HG02943 (cell line): ENCODE results near the gene GJD2.

Source experiments
- ATAC-seq: cut with Tn5 transposase; IDR thresholded peaks from one replicate; pipeline ENCODE4 v1.9.1; 2021; ENCODE audit warnings: mild to moderate bottlenecking, low read depth, moderate library complexity; ENCODE audit not compliant: unreplicated experiment

The GJD2 gene

DNA sequence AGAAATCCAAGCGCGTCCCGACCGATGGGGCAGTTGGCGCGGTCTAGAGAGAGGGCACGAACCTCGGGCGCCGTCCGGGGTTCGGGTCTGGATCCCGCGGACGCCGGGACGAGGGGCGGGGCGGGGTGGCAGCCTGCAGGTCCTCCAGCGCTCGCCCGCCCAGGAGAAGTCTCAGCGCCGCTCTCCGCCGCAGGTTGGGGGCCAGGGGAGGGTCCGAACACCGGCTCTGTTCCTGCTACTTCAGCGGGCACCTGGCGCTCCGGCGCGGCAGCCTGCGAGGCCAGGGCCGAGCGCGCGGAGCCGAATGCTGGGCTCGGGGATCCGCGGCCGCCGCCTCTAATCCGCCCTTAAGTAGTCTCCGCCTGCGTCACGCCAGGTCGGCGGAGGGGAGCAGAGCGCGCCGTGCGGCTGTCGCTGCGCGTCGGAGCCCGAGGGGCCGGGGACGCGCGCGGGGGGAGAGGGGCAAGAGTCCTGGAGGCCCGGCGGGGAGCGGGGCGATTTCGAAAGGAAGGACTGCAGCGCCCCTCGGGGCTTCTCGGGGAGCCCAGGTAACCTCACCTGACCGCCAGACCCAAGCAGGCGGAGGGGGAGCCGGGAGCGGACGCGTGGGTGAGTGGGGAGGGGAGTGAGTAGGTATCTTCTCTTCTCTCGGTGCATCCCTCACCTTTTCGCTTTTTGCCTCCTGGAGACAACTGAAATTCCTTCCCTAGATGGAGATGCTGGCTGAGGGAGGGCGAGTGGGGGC lies at the start of gene GJD2:
GJD2 (minus strand) TSS at position 325 of the 745 bp plus-strand sequence. CDS start 510 bp downstream, outside the sequence.
- ATAC-seq: no peak

- no peak for ATAC-seq
Observed at GRCh38 chr15:34804113-34804512, 49.3 kb upstream of the GJD2 start.

GRCh38 chr15:34802803-34803750 lies 48.3 kb upstream of the GJD2 start:
- ATAC-seq: no peak

DNA sequence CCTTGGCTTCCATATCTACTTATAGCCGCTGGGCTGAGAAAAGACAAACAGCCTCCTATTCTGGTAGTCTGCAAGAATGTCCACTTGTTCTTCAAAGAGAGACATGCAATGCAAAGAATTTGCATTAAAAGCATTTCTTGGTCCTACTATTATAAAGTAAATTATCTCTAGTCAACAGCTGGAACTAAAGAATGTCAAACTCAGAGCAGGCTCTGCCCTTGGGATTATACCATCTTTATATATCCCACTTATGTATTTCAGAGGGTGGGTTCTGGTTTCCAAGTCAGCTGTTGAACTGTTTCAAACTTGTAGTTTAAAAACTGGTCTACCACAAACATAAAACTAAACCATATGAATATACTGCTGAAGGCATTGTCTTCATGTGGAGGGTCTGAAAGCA lies 47.6 kb upstream of the GJD2 start:
- no peak for ATAC-seq

GRCh38 chr15:34799149-34800101 lies 44.6 kb upstream of the GJD2 start:
- no peak for ATAC-seq

GRCh38 chr15:34796847-34797435 lies 42.1 kb upstream of the GJD2 start:
- no peak for ATAC-seq

DNA sequence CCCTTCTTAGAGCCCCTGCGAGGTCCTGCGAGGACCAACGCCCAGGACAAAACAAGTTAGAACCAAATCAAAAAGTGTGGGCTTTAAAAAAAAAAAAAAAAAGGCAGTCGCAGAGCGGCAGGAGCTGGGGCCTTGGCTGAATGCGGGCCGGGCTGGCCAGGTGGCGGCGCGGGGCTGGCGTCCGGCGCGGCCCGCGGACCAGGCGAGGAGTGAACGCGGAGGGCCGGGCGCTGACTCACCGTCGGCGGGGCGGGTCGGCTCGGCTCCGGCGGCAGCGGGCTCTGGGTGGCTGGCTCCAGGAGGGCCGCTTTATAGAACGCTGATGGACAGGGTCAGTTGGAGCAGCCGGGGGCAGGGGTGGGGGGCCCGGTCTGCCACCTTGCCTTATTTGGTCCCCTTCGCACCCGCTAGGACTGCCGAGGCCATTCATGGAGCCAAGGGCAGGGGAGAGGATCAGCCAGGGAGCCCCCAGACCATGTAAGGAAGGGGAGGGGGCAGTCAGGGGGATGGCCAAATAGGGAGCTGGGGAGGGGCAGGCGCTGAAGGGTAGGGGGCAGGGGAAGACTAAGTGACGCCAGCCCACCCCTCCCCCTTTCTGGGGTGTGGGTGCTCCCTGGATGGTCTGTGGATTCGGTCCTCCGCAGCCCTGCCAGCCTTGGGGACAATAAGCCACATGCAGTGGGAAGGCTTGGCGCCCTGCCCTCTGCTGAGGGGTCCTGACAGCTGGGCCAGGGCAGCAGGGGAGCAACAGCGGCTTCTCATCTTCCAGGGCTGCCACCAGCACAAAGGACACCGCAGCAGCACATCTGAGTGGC lies 40.7 kb upstream of the GJD2 start, which contains the start of gene ACTC1:
ACTC1 (minus strand) TSS at position 283 of the 815 bp plus-strand sequence. CDS start 741 bp downstream, outside the sequence.
- no peak for ATAC-seq

DNA sequence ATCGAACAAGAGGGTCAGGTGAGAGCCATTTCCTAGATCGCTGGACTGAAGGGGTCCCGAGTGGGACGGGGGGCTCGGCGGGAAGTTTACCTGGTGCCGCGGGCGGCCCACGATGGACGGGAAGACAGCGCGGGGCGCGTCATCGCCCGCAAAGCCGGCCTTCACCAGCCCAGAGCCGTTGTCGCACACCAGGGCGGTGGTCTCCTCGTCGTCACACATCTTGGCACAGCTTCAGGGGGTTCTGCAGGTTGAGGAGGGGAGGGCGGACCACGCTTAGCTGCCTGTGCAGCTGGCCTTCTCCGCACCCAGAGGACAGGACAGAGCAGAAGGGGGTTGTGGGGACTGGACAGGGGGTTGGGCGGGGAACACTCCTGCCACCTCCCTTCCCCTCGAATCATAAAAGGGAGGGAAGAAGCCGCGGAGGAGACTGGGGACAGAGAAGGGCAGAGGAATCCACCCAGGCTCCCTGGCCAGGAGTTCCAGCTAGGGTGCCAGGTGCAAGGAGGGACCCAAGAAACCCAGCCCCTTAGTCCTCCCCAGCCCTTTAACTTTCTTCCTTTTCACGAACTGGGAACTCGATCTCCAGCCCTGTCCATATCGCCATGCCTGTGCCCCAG lies 39.9 kb upstream of the GJD2 start:
- ATAC-seq: no peak

GRCh38 chr15:34793901-34794300 lies 39.1 kb upstream of the GJD2 start:
- ATAC-seq: no peak

- ATAC-seq: no peak
Observed at GRCh38 chr15:34793071-34793470, 38.3 kb upstream of the GJD2 start.

DNA sequence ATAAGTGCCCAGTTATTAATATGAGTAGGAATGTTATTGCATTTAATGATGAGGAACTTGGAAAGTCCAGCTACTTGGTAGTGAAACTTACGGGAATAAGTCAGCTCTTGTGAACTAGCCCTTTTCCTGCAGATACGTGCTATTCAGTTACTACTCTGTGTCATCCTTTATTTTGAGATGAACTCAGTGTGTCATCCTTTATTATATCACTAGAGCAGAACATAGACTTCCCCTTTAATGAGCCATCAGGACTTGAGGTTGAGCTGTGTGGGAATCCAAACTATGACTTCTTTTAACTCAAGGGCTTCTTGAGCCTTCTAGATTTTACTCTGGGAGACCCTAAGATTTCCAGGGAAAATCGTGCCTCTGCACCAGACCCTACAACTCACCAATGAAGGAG lies 36.9 kb upstream of the GJD2 start:
- ATAC-seq: no peak

- ATAC-seq: no peak
Observed at GRCh38 chr15:34790121-34790520, 35.3 kb upstream of the GJD2 start.

GRCh38 chr15:34789326-34789725 lies 34.5 kb upstream of the GJD2 start:
- ATAC-seq: no peak

- ATAC-seq: no peak
Observed at GRCh38 chr15:34786206-34786605, 31.4 kb upstream of the GJD2 start.

- ATAC-seq: no peak
Observed at GRCh38 chr15:34783991-34784390, 29.2 kb upstream of the GJD2 start.

DNA sequence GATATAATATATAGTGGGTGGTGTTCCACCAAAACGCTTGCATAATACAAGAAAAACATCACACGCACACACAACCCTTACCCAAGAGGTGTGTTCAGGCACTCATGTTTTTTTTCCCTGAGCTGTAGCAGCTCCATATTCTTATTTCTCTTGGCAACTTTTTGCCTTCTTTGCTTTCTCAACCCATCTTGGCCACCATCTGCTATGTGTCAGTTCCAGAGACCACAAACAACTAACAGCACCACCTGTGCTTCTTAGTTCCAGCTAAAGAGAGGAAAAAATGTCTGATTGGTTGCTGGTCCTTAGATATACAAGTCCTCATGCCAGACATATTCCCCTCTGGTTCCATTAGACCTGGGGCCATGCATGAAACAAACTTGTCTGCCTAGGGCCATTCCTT lies 28.6 kb upstream of the GJD2 start:
- no peak for ATAC-seq

DNA sequence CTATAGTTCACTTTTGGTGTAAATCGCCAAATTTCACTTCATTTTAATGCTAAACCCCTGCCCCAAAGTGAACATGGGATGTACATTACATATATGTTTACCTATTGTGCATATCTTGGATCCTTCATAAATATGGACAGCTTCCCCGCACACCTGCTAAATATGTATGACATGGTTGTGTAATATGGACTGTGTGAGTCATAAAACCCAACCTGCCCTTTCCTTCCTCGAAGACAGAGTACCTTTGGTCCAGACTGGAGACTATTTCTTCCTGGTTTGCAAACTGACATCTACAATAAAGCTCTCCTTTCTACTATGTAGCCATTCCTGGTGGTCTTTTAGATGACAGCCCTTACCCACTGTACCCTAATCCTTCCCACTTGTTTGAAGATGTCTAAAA lies 28.1 kb upstream of the GJD2 start:
- no peak for ATAC-seq

- no peak for ATAC-seq
Observed at GRCh38 chr15:34780725-34781124, 25.9 kb upstream of the GJD2 start.
